ENCODE measurements around the gene CORO2A. TPM values are rescaled to one million over a fixed set of nuclear protein-coding genes. Genes with fewer than 3 reads are reported as not detected.
"Not testable (repeated sequence)": the region's sequence is repeated elsewhere in the genome, so short reads cannot be mapped to it uniquely, and the experiment has no call there.

Gene CORO2A
- total RNA-seq, 2 donors from 2014 or later: 13.9 to 16.6 TPM

DNA sequence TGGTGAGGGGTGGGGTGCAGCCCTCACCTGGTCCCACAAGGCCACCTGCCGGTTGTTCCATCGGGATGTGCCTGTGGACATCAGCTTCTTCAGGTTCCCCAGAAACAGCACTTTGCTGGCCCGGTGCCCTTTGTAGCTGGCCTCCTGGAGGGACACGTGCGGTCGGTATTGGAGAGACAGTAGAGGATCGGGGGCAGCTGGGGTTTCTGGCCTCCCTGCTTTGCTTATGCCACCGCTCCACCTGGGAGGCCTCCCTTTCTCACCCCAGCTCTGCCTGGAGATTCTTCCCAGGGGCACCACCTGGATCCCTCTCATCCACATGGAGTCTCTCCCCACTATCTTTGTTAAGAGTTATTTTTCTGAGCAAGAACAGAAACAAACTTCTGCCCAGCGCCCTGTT, 60.3 kb downstream of the CORO2A start:
- Mint-ChIP-seq H3K36me3 (ENCODE audit: low read depth) (peaks cover 2% of the 10 kb centered on the region), H3K27ac (no peak overlapping the region), H3K4me3 (no peak overlapping the region), H3K27me3 (no peaks in the 10 kb centered on the region), H3K4me1 (peaks cover 16% of the 10 kb centered on the region)
- H3K9me3 ChIP-seq (ENCODE audit: control insufficient read depth, low read length, poor library complexity, severe bottlenecking): no peaks in the 10 kb centered on the region
- DNase-seq (no peak), ATAC-seq (no peak)

DNA sequence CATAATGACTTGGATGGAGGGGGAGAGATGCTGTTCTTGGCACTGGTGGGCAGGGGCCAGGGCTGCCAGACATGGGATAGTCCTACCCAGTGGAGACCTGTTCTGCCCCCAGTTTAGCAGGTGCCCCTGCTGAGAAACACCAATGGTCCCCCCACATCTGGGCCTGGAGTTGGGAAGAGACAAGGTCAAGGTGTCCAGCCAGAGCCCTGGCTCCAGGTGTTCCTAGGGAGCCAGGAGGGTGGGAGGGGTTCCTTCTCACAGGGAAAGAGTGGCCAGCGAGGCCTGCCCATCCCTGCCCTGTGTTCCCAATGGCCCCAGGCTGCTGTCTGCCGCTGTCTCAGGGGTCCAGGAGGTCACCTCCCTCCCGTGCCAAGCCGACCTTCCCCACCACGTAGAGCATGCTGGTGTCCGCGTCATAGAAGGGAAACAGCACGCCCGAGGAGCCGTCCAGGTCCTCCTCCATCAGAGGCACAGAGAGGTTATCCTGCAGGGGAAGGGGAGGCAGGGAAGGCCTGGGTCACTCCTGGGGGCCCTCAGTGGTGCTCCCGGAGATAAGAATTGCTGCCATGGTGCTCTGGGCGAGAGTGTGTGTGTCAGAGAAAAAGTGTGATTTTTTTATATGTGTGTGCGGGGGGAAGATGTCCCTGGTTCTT, 61.7 kb downstream of the CORO2A start:
- Mint-ChIP-seq H3K36me3 (ENCODE audit: low read depth) (peaks cover 2% of the 10 kb centered on the region), H3K4me3 (no peak overlapping the region), H3K27me3 (no peaks in the 10 kb centered on the region), H3K27ac (peak overlapping the region; percentile 90), H3K4me1 (peaks cover 16% of the 10 kb centered on the region)
- ATAC-seq (no peak), DNase-seq (no peak)
- no peaks in the 10 kb centered on the region for H3K9me3 ChIP-seq (ENCODE audit: control insufficient read depth, low read length, poor library complexity, severe bottlenecking)

DNA sequence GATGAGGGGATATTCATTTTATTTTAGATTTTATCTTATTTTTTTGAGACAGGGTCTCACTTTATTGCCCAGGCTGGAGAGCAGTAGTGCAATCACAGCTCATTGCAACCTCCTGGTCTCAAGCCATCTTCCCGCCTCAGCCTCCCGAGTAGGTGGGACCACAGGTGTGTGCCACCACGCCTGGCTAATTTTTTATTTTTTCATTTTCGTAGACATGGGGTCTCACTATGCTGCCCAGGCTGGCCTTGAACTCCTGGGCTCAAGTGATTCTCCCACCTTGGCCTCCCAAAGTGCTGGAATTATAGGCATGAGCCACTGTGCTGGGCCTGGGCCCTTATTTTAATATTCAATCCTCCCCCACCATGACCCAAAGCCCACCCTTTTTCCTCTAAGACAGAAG, 62.4 kb downstream of the CORO2A start:
- H3K4me1 Mint-ChIP-seq: peaks cover 16% of the 10 kb centered on the region
- H3K36me3 Mint-ChIP-seq (ENCODE audit: low read depth); ATAC-seq; H3K27me3 Mint-ChIP-seq; DNase-seq; H3K9me3 ChIP-seq (ENCODE audit: control insufficient read depth, low read length, poor library complexity, severe bottlenecking); H3K4me3 Mint-ChIP-seq: not testable (repeated sequence)
- peak overlapping the region; percentile 90 for H3K27ac Mint-ChIP-seq

DNA sequence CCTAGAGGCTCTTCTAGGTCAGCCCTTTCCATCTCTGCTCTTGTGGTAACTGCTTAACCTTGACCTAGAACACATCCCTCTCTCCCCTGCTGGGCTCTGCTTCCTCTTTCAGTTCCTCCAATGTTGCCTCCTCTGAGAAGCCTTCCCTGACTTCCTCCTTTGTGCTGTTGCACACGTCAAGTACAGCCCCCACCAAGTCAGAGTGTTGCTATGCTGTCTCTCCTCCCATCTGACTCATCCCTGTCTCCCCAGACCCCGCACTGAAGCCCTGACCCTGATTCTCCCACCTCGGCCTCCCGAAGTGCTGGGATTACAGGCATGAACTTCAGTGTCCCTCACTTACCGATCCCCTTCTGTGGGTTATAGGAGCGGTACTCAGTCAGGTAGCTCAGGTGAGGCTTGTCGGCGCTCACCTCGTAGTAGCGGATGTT, 63.0 kb downstream of the CORO2A start:
- DNase-seq (no peak), ATAC-seq (peak; percentile 72)
- Mint-ChIP-seq H3K27me3 (no peaks in the 10 kb centered on the region), H3K27ac (peak overlapping the region; percentile 90), H3K4me3 (no peak overlapping the region), H3K36me3 (ENCODE audit: low read depth) (peaks cover 2% of the 10 kb centered on the region), H3K4me1 (peaks cover 14% of the 10 kb centered on the region)
- H3K9me3 ChIP-seq (ENCODE audit: control insufficient read depth, low read length, poor library complexity, severe bottlenecking): no peaks in the 10 kb centered on the region

DNA sequence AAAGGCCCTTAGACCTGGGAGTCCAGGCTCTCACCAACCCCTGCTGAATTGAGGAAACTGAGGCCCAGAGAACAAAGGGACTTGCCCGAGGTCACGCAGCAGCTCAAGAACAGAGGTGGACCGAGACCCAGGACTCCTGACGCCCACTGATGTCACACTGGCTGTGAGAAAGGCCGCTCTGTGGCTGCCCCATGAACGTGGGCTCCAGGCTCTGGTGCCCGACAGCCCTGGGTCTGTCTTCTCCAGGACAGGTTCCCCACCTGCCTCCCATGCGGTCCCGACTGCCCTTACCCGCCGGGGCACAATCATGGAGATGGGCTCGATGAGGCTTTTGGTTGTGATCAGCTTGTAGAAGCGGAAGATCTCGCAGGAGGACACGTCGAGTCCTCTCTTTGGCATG, 64.1 kb downstream of the CORO2A start:
- Mint-ChIP-seq H3K4me3 (no peak overlapping the region), H3K36me3 (ENCODE audit: low read depth) (no peaks in the 10 kb centered on the region), H3K27me3 (no peaks in the 10 kb centered on the region), H3K4me1 (peaks cover 11% of the 10 kb centered on the region), H3K27ac (no peak overlapping the region)
- DNase-seq (no peak), ATAC-seq (no peak)
- no peaks in the 10 kb centered on the region for H3K9me3 ChIP-seq (ENCODE audit: control insufficient read depth, low read length, poor library complexity, severe bottlenecking)

DNA sequence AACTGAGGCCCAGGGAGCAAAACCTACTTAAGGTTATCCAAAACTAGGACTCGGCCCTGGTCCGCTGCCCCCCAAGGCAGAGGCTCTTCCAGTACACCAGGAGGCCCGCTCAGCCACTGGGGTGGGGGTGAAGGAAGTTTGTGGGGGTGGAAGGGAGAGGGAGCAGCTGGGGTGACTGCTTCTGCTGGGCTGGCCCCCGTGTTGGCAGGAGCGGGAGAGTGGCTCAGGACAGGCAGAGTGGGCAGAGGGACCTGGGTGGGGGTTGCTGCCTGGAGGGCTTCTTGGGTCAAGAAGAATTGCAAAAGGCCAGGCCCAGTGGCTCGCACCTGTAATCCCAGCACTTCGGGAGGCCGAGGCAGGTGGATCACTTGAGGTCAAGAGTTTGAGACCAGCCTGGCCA, 65.2 kb downstream of the CORO2A start:
- no peaks in the 10 kb centered on the region for H3K9me3 ChIP-seq (ENCODE audit: control insufficient read depth, low read length, poor library complexity, severe bottlenecking)
- Mint-ChIP-seq H3K4me3 (no peak overlapping the region), H3K36me3 (ENCODE audit: low read depth) (no peaks in the 10 kb centered on the region), H3K4me1 (peaks cover 11% of the 10 kb centered on the region), H3K27ac (peak overlapping the region; percentile 27), H3K27me3 (no peaks in the 10 kb centered on the region)
- no peak for ATAC-seq
- no peak for DNase-seq

DNA sequence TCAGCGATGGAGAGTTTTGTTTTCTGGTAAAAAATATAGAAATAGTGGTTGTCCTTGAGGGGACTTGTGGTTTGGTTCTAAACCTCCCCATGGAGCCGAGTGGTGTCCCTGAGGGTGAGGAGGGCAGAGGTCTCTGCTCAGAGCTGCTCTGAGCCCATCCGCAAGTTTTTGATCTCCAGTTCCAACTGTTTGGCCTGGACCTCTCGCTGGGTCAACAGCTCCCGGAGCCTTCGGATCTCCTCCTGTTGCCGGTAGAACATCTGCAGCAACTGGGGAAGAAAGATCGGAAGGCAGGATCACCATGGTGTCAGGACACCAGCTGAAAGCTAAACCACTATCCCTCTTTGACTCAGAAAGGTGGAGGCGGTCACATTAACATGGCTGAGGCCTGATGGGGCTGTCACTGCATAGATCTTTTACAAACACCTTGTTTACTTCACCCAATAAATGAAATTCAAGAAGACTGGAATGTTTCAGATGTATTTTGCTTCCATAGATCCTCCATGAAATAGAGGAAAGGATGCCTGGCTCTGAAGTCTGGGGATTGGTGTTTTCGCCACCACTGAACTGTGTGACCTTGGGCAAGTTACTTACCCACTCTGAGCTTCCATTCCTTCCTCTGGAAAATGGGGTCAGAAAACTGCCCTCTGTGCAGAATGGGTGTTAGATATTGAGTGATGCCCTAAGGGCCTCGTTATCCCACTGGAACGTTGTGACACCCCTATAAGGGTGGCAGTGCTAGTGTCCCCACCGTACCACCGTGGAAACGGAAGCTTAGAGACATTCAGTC, 67.6 kb downstream of the CORO2A start:
- Mint-ChIP-seq H3K27me3 (no peaks in the 10 kb centered on the region), H3K4me1 (peaks cover 26% of the 10 kb centered on the region), H3K27ac (no peak overlapping the region), H3K36me3 (ENCODE audit: low read depth) (no peaks in the 10 kb centered on the region), H3K4me3 (no peak overlapping the region)
- ATAC-seq (no peak), DNase-seq (no peak)
- no peaks in the 10 kb centered on the region for H3K9me3 ChIP-seq (ENCODE audit: control insufficient read depth, low read length, poor library complexity, severe bottlenecking)

DNA sequence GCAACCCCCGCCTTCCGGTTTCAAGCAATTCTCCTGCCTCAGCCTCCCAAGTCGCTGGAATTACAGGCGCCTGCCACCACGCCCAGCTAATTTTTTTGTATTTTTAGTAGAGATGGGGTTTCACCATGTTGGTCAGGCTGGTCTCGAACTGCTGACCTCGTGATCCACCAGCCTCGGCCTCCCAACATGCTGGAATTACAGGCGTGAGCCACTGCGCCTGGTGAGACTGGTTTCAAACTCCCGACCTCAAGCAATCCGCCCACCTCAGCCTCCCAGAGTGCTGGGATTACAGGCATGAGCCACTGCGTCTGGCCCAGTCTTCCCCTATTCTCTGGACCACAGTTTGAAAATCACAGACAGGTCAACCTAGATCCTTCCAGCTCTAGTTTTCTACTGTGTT, 68.3 kb downstream of the CORO2A start:
- not testable (repeated sequence) for ATAC-seq; H3K9me3 ChIP-seq (ENCODE audit: control insufficient read depth, low read length, poor library complexity, severe bottlenecking); DNase-seq; H3K27me3 Mint-ChIP-seq; H3K36me3 Mint-ChIP-seq (ENCODE audit: low read depth); H3K4me3 Mint-ChIP-seq; H3K27ac Mint-ChIP-seq
- peaks cover 23% of the 10 kb centered on the region for H3K4me1 Mint-ChIP-seq

DNA sequence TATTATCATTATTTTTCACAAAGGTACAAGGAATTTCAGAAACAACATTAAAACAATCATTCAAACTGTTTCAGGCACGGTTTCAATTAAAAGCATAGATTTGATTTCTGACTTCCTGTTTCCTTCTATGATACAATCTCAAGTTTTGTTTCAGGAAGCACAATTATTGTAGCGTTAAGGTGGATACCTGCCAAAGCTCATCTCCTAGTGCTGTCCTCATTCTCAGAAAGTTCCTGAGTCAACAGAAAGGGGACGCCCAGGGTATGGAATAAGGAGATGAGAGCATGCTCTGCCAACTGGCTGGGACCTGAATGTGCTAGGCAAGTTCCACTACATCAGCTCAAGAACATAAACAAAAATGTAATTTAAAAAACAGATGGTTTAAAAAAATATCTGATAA, 71.4 kb downstream of the CORO2A start:
- DNase-seq: no peak
- Mint-ChIP-seq H3K27me3 (no peaks in the 10 kb centered on the region), H3K36me3 (ENCODE audit: low read depth) (peaks cover 2% of the 10 kb centered on the region), H3K4me1 (peaks cover 35% of the 10 kb centered on the region), H3K4me3 (peak overlapping the region; percentile 97), H3K27ac (peak overlapping the region; percentile 97)
- H3K9me3 ChIP-seq (ENCODE audit: control insufficient read depth, low read length, poor library complexity, severe bottlenecking): no peaks in the 10 kb centered on the region
- peak; percentile 15 for ATAC-seq

DNA sequence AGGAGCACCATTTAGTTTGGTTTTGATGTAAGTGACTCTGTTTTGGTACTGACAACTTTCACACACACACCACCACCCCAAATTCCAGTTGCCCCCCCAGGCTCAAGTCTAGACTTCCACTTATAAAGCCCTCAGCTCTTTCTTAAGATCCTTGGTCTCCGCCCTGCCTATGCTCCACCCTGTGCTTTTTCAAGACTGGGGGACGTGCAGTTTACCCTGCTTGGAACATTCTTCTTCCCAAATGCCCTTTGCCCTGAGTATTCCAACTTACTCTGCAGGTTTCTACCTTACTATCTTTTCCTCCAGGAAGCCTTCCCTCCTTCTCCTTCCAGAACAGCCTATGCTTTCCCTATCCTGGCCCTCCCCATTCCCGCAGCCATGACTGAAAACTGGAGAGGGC, 72.0 kb downstream of the CORO2A start:
- Mint-ChIP-seq H3K4me3 (peak overlapping the region; percentile 97), H3K27me3 (no peaks in the 10 kb centered on the region), H3K4me1 (peaks cover 35% of the 10 kb centered on the region), H3K27ac (peak overlapping the region; percentile 97), H3K36me3 (ENCODE audit: low read depth) (peaks cover 2% of the 10 kb centered on the region)
- DNase-seq: no peak
- H3K9me3 ChIP-seq (ENCODE audit: control insufficient read depth, low read length, poor library complexity, severe bottlenecking): no peaks in the 10 kb centered on the region
- ATAC-seq: no peak

DNA sequence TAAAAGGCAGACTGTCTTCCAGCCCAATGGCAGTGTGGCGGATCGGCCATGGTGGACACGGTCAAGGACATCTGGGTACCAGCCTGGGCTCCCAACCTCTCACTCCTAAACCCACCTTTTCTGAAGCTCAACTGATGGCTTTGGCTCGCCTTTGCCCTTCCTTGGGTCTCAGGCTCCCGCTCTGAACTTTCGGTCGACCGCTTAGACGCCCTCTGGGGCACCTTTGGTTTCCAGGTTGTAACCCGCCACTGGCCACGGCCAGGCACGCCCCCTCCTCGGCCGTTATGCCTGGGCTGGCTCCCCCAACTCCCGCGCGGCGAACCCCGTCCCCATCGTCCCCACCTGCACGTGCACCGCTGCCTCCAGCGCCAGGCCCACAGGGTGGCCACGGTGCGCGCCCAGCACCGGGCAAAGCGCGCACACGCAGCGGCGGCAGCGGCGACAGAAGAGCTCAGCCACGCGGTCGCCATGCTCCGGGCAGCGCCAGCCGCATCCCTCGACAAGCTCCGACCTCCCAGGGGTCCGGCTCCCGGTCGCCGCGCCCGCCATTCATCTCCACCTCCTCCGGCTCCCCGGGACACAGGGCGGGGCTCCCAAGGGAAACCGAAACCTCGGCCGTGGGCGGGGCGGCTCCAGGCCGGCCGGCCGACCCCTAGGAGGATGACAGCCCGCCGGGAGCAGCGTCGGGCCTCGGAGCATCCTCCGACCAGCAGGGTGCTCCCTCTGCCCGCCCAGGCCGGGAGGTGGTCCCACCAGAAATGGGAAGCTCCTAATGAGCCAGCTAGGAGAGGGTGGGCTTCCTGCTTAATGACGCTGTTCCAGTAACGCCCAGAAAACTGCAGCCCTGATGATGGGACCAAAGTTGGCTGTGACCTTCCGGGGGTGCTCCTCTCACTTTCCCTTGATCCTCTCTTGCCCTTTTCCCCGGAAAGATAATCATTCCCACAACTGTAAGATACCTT, 73.5 kb downstream of the CORO2A start, which contains the start of gene TRIM14:
Gene TRIM14 (minus strand): TSS at position 583 of the 962 bp plus-strand sequence. CDS start 34 bp downstream, at position 549.
- H3K27ac Mint-ChIP-seq: peak within 1 kb of the TSS; percentile 97
- peak in 2 of 3 donors; percentile 57 to 59 for DNase-seq
- no peaks in the 10 kb centered on the region for H3K9me3 ChIP-seq (ENCODE audit: control insufficient read depth, low read length, poor library complexity, severe bottlenecking)
- ATAC-seq: peak; percentile 58
- H3K4me3 Mint-ChIP-seq: peak within 1 kb of the TSS; percentile 97
- peaks cover 35% of the 10 kb centered on the region for H3K4me1 Mint-ChIP-seq
- peaks cover 2% of the 10 kb centered on the region for H3K36me3 Mint-ChIP-seq (ENCODE audit: low read depth)
- no peaks in the 10 kb centered on the region for H3K27me3 Mint-ChIP-seq

DNA sequence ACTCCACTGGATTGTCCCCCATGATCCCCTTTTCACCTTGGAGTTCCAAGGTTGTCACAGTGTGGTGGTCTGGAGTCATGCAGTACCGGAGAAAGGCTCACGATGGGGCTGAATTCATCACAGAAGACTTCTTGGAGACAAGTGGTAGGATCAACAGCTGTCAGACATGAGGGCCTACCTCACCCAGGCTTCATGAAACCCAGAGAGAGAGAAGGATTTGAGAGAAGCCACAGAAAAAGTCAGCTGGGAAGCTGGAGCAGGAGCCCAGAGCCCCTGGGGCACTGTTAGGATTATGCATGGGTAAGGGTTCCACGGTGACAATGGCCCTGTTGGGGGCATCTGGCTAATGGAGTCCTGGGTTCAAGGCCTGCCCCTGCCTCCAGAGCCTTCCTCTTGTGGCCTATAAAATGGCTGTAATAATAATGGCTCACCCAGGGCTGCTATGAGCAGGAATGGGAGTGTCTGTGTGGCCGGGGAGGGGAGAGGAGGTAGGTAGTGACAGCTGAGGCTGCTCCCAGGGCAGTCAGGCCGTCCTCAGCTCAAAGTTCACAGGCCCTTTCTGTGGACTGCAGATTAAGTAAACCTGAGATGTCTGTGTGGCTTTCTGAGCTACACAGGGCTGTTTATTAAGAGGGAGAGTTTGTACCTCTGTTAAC, 74.3 kb downstream of the CORO2A start:
- Mint-ChIP-seq H3K4me3 (peak overlapping the region; percentile 97), H3K27me3 (no peaks in the 10 kb centered on the region), H3K36me3 (ENCODE audit: low read depth) (peaks cover 2% of the 10 kb centered on the region), H3K27ac (peak overlapping the region; percentile 97), H3K4me1 (peaks cover 35% of the 10 kb centered on the region)
- ATAC-seq (peak; percentile 86), DNase-seq (peak in 1 of 3 donors; percentile 26)
- no peaks in the 10 kb centered on the region for H3K9me3 ChIP-seq (ENCODE audit: control insufficient read depth, low read length, poor library complexity, severe bottlenecking)

Data from T-helper 17 cell (primary cell).